Transverse colon (tissue), 4 donors: ENCODE data around the gene CABCOCO1. TPM values are rescaled to one million over a fixed set of nuclear protein-coding genes. Genes with fewer than 3 reads are reported as not detected.

Experiments used
- DNase-seq: peaks from one replicate; pipeline ENCODE4 v3.0.0-alpha.2; 2019
- H3K27ac ChIP-seq, 4 donors: fragments of 200-600 bp; sonication (generic); 2 replicates each; pipeline ENCODE4 v1.5.1; 2016 to 2018; ENCODE audit warnings: inconsistent platforms in 4 of 4
- H3K27me3 ChIP-seq: fragments of 200-600 bp; sonication (generic); 2 replicates; pipeline ENCODE4 v1.5.1; 2017; ENCODE audit warnings: inconsistent platforms
- H3K36me3 ChIP-seq, 4 donors: fragments of 200-600 bp; sonication (generic); 2 replicates each; pipeline ENCODE4 v1.5.1; 2017 to 2019; ENCODE audit warnings: inconsistent platforms in 4 of 4
- H3K4me1 ChIP-seq, 4 donors: fragments of 200-600 bp; sonication (generic); 2 replicates each; pipeline ENCODE4 v1.5.1; 2017 to 2020; ENCODE audit warnings: inconsistent platforms in 4 of 4
- H3K4me3 ChIP-seq, 4 donors: fragments of 200-600 bp; sonication (generic); 1 replicate in 1 of 4; 2 replicates in 3 of 4; pipeline versions ENCODE4 v1.5.1 to v1.6.1; 2017 to 2019; ENCODE audit warnings: inconsistent platforms in 4 of 4
- H3K9me3 ChIP-seq, 2 donors: fragments of 200-600 bp; sonication (generic); 2 replicates each; pipeline ENCODE4 v1.5.1; 2017 to 2019; ENCODE audit warnings: inconsistent platforms in 2 of 2
- EP300 ChIP-seq: sonication (generic); formaldehyde crosslinking; IDR thresholded peaks from one replicate; pipeline ENCODE4 v1.6.1; 2017; ENCODE audit warnings: antibody characterized with exemption, low read depth
- POLR2A ChIP-seq: fragments of 450-650 bp; IDR thresholded peaks from one replicate; pipeline ENCODE4 v1.6.1; 2016; ENCODE audit warnings: antibody characterized with exemption, mild to moderate bottlenecking, moderate library complexity
- POLR2AphosphoS5 ChIP-seq, 3 donors: sonication (generic); formaldehyde crosslinking; IDR thresholded peaks; one replicate each; pipeline ENCODE4 v1.6.1; 2016; ENCODE audit warnings: antibody characterized with exemption in 3 of 3
- WGBS, 2 donors: methylation state at CpG; one replicate each; pipeline ENCODE4 v1.1.5; 2018; ENCODE audit warnings: low coverage in 1 of 2; 5-methylcytosine and 5-hydroxymethylcytosine counted together
- in situ Hi-C, 4 donors: fragments of 200-750 bp; cut with MboI; loops; one replicate each; pipeline versions ENCODE4 v1.15.0 to v1.15.1; 2017; ENCODE audit warnings: low sequenced_read_pairs in 3 of 4, low pct_ligation_motif_present in 1 of 4, low pct_unique_long_range_greater_than_20kb in 1 of 4
- intact Hi-C: fragments of 100-400 bp; cut with DNase I; formaldehyde crosslinking; loops from one replicate; pipeline ENCODE4 v1.15.1; 2023; ENCODE audit warnings: low total_unique reads
- total RNA-seq, 4 donors: library from RNA; depleted of rRNA; stranded (reverse); fragments of >200 nt; gene quantifications; one replicate each; pipeline ENCODE4 v1.1.0, GENCODE V29; 2016
- TF ChIP-seq, protein P1 (sequence below), 5 experiments: fragments of 200-600 bp in 3 of 5; fragments of 450-650 bp in 2 of 5; sonication (generic) in 3 of 5; IDR thresholded peaks; 1 replicate in 2 of 5; 2 replicates in 3 of 5; pipeline ENCODE4 v1.5.1; 2016 to 2017; ENCODE audit warnings: antibody characterized with exemption in 5 of 5, inconsistent platforms in 3 of 5, mild to moderate bottlenecking in 2 of 5, moderate library complexity in 1 of 5

The CABCOCO1 gene
- total RNA-seq, 4 donors from 2014 or later: not detected

- in situ Hi-C loops: no loop called here
- intact Hi-C loops: no loop called here
- Histone ChIP-seq H3K27ac (no peak overlapping the region), H3K27me3 (no peaks in the 10 kb centered on the region), H3K9me3 (no peaks in the 10 kb centered on the region), H3K36me3 (no peaks in the 10 kb centered on the region), H3K4me1 (peaks cover 0 to 13% (median 0%) of the 10 kb centered on the region in 4 donors), H3K4me3 (no peak overlapping the region)
- DNase-seq: no peak
- TF ChIP-seq, protein P1, sequence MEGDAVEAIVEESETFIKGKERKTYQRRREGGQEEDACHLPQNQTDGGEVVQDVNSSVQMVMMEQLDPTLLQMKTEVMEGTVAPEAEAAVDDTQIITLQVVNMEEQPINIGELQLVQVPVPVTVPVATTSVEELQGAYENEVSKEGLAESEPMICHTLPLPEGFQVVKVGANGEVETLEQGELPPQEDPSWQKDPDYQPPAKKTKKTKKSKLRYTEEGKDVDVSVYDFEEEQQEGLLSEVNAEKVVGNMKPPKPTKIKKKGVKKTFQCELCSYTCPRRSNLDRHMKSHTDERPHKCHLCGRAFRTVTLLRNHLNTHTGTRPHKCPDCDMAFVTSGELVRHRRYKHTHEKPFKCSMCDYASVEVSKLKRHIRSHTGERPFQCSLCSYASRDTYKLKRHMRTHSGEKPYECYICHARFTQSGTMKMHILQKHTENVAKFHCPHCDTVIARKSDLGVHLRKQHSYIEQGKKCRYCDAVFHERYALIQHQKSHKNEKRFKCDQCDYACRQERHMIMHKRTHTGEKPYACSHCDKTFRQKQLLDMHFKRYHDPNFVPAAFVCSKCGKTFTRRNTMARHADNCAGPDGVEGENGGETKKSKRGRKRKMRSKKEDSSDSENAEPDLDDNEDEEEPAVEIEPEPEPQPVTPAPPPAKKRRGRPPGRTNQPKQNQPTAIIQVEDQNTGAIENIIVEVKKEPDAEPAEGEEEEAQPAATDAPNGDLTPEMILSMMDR (IDR thresholded peaks at IDR 0.05): no peak
- TF ChIP-seq POLR2A: no peak
- TF ChIP-seq EP300: no peak
- TF ChIP-seq POLR2AphosphoS5 (IDR thresholded peaks at IDR 0.05): no peak
Measured at GRCh38 chr10:61798713-61799112, 136.0 kb downstream of the CABCOCO1 start.

- Histone ChIP-seq H3K27ac (no peak overlapping the region), H3K36me3 (no peaks in the 10 kb centered on the region), H3K27me3 (no peaks in the 10 kb centered on the region), H3K4me3 (no peak overlapping the region), H3K9me3 (no peaks in the 10 kb centered on the region), H3K4me1 (no peaks in the 10 kb centered on the region)
- no peak for DNase-seq
- intact Hi-C loops (no loop called here), in situ Hi-C loops (no loop called here)
- TF ChIP-seq, protein P1 (IDR thresholded peaks at IDR 0.05): no peak
- TF ChIP-seq POLR2AphosphoS5 (IDR thresholded peaks at IDR 0.05) (no peak), EP300 (no peak)
- 88 to 89% methylated on average over 5 of the region's 5 CpGs for WGBS, 2 donors
Measured at GRCh38 chr10:61801484-61801883, 138.8 kb downstream of the CABCOCO1 start.

DNA sequence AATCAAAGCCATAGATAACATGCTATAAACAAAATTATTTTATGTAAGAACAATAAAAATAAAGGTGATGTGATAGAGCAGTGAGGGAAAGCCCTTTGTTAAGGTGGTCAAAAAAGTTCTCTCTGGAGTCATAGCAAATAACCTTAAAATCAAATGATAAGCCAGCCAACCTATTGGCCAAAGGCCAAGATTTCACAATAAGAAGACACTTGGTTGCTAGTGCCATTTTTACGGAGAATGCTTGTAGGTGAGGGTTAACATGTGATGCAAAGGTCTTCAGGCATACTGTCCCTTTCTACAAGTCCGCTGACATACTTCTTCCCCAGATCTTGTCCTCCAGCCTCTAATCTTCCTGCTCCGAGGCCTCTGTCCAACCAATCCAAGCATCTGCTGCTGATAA is 140.5 kb downstream of the CABCOCO1 start:
- no peak overlapping the region for H3K27ac ChIP-seq
- no peaks in the 10 kb centered on the region for H3K9me3 ChIP-seq
- DNase-seq: no peak
- H3K4me3 ChIP-seq: no peak overlapping the region
- WGBS, 2 donors: 87 to 91% methylated on average over 3 of the region's 3 CpGs
- TF ChIP-seq EP300 (no peak), POLR2A (no peak), POLR2AphosphoS5 (IDR thresholded peaks at IDR 0.05) (no peak)
- TF ChIP-seq, protein P1 (IDR thresholded peaks at IDR 0.05): no peak
- no peaks in the 10 kb centered on the region for H3K27me3 ChIP-seq
- intact Hi-C loops (no loop called here), in situ Hi-C loops (no loop called here)
- no peaks in the 10 kb centered on the region for H3K36me3 ChIP-seq
- no peaks in the 10 kb centered on the region for H3K4me1 ChIP-seq

GRCh38 chr10:61804414-61804813 is 141.7 kb downstream of the CABCOCO1 start:
- Histone ChIP-seq H3K36me3 (no peaks in the 10 kb centered on the region), H3K9me3 (no peaks in the 10 kb centered on the region), H3K27me3 (no peaks in the 10 kb centered on the region), H3K27ac (no peak overlapping the region), H3K4me1 (no peaks in the 10 kb centered on the region), H3K4me3 (no peak overlapping the region)
- 67% methylated on average over 1 of the region's 1 CpG; no CpG with 5 or more reads in 1 of the 2 donors for WGBS, 2 donors
- no peak for DNase-seq
- no peak for TF ChIP-seq POLR2A
- no peak for TF ChIP-seq POLR2AphosphoS5 (IDR thresholded peaks at IDR 0.05)
- TF ChIP-seq EP300: no peak
- TF ChIP-seq, protein P1 (IDR thresholded peaks at IDR 0.05): no peak
- in situ Hi-C loops: no loop called here
- intact Hi-C loops: loop anchor here (1.0 kb wide), 1 partner anchor 41 kb away; no protein-coding TSS in a partner anchor
